ENCODE data around the gene ISCA2.

DNA sequence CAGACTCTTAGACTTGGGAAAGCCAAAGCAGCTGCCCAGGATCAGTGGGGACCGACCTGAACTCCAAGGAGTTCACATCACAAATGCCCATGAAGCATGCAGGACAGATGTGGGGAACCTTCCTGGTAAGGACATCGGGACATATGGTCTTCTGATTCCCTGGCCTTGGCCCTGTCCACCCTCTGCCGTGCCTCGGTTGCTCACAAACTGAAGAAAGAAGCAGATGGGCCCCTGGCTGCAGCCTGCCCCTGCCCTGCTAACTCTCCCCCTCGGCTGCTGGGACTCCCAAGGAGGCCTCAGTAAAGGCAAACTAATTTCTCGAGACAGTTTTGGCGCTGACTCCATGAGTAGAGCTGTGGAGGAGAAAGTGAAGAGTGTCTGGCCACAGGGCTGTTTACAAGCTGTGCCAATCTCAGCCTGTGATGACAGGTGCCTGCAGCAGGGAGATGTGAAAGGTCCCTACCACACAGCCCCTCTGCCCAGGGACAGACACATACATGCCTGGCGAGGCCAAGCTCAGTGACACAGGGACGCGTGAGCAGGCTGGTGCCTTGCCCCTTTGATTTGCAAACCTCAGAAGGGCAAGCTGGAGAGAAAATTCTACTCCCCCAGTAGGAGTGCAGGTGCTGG, 48.6 kb downstream of the ISCA2 start:
- no peak for TF ChIP-seq EZH2 (IDR thresholded peaks at IDR 0.05; ENCODE audit: insufficient read depth, low read length)
- TF ChIP-seq, protein P1, sequence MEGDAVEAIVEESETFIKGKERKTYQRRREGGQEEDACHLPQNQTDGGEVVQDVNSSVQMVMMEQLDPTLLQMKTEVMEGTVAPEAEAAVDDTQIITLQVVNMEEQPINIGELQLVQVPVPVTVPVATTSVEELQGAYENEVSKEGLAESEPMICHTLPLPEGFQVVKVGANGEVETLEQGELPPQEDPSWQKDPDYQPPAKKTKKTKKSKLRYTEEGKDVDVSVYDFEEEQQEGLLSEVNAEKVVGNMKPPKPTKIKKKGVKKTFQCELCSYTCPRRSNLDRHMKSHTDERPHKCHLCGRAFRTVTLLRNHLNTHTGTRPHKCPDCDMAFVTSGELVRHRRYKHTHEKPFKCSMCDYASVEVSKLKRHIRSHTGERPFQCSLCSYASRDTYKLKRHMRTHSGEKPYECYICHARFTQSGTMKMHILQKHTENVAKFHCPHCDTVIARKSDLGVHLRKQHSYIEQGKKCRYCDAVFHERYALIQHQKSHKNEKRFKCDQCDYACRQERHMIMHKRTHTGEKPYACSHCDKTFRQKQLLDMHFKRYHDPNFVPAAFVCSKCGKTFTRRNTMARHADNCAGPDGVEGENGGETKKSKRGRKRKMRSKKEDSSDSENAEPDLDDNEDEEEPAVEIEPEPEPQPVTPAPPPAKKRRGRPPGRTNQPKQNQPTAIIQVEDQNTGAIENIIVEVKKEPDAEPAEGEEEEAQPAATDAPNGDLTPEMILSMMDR (IDR thresholded peaks at IDR 0.05; ENCODE audit: insufficient read depth, low read depth, low read length): no peak

Data from astrocyte (in vitro differentiated cells and primary cell).